ENCODE results near the gene CNNM3.
A peak's percentile ranks its signal among the peaks of the same experiment; 100 is the strongest.

Gene CNNM3

DNA sequence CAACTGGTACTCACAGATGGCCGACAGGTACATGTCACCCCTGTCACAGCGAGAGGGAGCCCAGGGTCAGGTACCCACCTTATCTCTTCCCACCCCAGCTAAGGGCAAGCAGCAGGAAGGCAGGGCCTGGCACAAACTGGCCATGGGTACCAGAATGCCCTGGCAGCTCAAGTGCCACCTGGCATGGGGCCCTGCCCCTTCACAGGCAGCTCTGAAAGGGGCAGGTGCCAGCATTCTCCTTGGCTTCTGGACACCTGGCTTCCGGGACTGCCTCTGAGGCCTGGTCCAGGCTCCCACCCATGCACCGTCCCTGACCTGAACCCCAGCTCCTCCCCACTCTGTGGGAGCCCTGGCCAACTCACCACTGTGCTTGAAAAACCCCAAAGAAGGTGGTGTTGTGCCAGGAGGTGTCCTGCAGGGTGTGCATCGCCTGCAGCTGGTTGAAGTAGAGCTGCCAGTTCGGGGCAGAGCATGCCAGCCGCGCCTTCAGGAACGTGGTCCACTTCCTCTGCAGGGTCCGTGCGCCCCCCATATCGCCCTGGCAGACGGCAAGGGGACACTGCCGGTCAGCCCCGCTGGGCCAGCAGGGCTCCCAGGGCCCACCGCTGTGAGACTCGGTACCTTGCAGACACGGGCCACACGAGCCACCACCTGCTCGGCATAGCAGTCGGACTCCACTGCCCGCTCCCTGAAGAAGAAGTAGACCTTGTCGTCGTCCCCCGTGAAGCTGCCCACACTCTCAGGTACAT, 48.4 kb downstream of the CNNM3 start:
- H4K8ac ChIP-seq (ENCODE audit: low read depth, low read length) = no peak overlapping the region
- no peak overlapping the region for H3K4me2 ChIP-seq (ENCODE audit: low read length)
- H3K4ac ChIP-seq (ENCODE audit: low read depth, low read length) = no peak overlapping the region
- DNase-seq = no peak
- no peak overlapping the region for H3K27ac ChIP-seq (ENCODE audit: low read depth, low read length)
- H3K23ac ChIP-seq (ENCODE audit: low read length) = no peak overlapping the region
- peaks cover 3% of the 10 kb centered on the region for H3K4me1 ChIP-seq (ENCODE audit: control insufficient read depth, low read depth, low read length)
- no peak overlapping the region for H4K5ac ChIP-seq (ENCODE audit: low read length)
- H2BK15ac ChIP-seq (replicated peaks; ENCODE audit: low read depth) = no peak overlapping the region
- no peak overlapping the region for H2BK5ac ChIP-seq (ENCODE audit: low read length)
- WGBS (ENCODE audit: extremely low coverage, insufficient coverage, low lambda C conversion rate) = no CpG with 5 or more reads among the region's 25 CpGs
- no peak overlapping the region for H3K4me3 ChIP-seq (ENCODE audit: low read length)
- H3K79me2 ChIP-seq (ENCODE audit: control insufficient read depth, insufficient read depth, low read length) = peaks cover 32% of the 10 kb centered on the region
- H3K18ac ChIP-seq (ENCODE audit: low read length) = no peak overlapping the region
- H3K9ac ChIP-seq (ENCODE audit: low read length) = no peak overlapping the region
- H3K79me1 ChIP-seq (ENCODE audit: low read length) = peaks cover 29% of the 10 kb centered on the region
- no peak overlapping the region for H3K56ac ChIP-seq (ENCODE audit: low read length)
- H3K27me3 ChIP-seq (ENCODE audit: insufficient read depth, low read length, poor library complexity) = no peaks in the 10 kb centered on the region
- H2BK120ac ChIP-seq (ENCODE audit: low read depth, low read length) = no peak overlapping the region
- peaks cover 38% of the 10 kb centered on the region for H3K36me3 ChIP-seq (ENCODE audit: control insufficient read depth, insufficient read depth, low read length)
- no peak overlapping the region for H2AK5ac ChIP-seq (ENCODE audit: low read length)

DNA sequence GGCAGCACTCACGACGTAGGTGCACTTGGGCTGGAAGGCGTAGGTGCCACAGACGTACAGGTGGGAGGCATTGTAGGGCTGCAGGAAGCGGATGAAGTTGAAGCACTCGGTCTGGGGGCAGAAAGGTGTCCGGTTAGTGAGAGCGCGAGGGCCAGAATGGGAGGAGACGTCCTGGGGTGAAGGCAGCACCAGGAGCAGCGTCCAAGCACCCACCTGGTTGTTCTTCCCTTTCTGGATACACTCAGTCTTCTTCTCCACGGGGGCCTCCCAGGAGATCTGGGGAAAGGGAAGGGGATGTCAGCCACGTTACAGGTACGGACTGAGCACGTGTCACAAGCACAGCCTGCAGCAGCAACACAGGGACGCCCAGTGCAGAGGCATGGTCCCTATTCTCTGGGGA, 49.6 kb downstream of the CNNM3 start:
- WGBS (ENCODE audit: extremely low coverage, insufficient coverage, low lambda C conversion rate) = no CpG with 5 or more reads among the region's 16 CpGs
- H3K27ac ChIP-seq (ENCODE audit: low read depth, low read length) = no peak overlapping the region

DNA sequence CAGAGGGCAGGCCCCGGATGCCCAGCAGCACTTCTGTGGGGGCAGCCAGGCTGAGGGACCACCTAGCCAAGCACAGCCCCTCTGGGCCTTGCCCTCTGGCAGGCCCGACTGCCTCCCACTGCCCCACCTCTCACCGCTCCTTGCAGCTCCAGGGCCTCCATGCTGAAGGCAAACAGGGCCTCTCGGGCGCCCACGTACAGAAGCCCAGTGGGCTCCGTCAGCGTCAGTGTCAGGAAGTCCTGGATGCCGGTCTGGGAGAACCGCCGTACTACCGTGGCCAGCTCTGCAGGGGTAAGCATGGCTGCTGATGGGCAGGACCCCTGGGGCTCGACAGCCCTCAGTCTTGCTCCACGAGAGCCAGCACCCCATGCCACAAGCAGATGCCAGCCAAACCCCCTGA, 50.1 kb downstream of the CNNM3 start:
- Histone ChIP-seq H2BK5ac (ENCODE audit: low read length) (no peak overlapping the region), H3K79me2 (ENCODE audit: control insufficient read depth, insufficient read depth, low read length) (peaks cover 32% of the 10 kb centered on the region), H3K9ac (ENCODE audit: low read length) (no peak overlapping the region), H3K4me3 (ENCODE audit: low read length) (no peak overlapping the region), H3K4ac (ENCODE audit: low read depth, low read length) (no peak overlapping the region), H2AK5ac (ENCODE audit: low read length) (no peak overlapping the region), H2BK15ac (replicated peaks; ENCODE audit: low read depth) (no peak overlapping the region), H3K36me3 (ENCODE audit: control insufficient read depth, insufficient read depth, low read length) (peaks cover 35% of the 10 kb centered on the region), H4K5ac (ENCODE audit: low read length) (no peak overlapping the region), H3K27ac (ENCODE audit: low read depth, low read length) (no peak overlapping the region), H4K8ac (ENCODE audit: low read depth, low read length) (no peak overlapping the region), H2BK120ac (ENCODE audit: low read depth, low read length) (no peak overlapping the region), H3K23ac (ENCODE audit: low read length) (no peak overlapping the region), H3K79me1 (ENCODE audit: low read length) (peaks cover 29% of the 10 kb centered on the region), H3K4me1 (ENCODE audit: control insufficient read depth, low read depth, low read length) (peaks cover 8% of the 10 kb centered on the region), H3K18ac (ENCODE audit: low read length) (no peak overlapping the region), H3K27me3 (ENCODE audit: insufficient read depth, low read length, poor library complexity) (no peaks in the 10 kb centered on the region), H3K4me2 (ENCODE audit: low read length) (no peak overlapping the region), H3K56ac (ENCODE audit: low read length) (no peak overlapping the region)
- no peak for DNase-seq
- WGBS (ENCODE audit: extremely low coverage, insufficient coverage, low lambda C conversion rate) = no CpG with 5 or more reads among the region's 14 CpGs

More for the DNA sequence above, 49.6 kb downstream of the CNNM3 start:
- Histone ChIP-seq H3K23ac (ENCODE audit: low read length) (no peak overlapping the region), H4K8ac (ENCODE audit: low read depth, low read length) (no peak overlapping the region), H3K4me2 (ENCODE audit: low read length) (no peak overlapping the region), H2BK15ac (replicated peaks; ENCODE audit: low read depth) (no peak overlapping the region), H4K5ac (ENCODE audit: low read length) (no peak overlapping the region), H3K4me1 (ENCODE audit: control insufficient read depth, low read depth, low read length) (peaks cover 6% of the 10 kb centered on the region), H3K27me3 (ENCODE audit: insufficient read depth, low read length, poor library complexity) (no peaks in the 10 kb centered on the region), H3K36me3 (ENCODE audit: control insufficient read depth, insufficient read depth, low read length) (peaks cover 36% of the 10 kb centered on the region), H2BK120ac (ENCODE audit: low read depth, low read length) (no peak overlapping the region), H3K79me1 (ENCODE audit: low read length) (peaks cover 29% of the 10 kb centered on the region), H3K18ac (ENCODE audit: low read length) (no peak overlapping the region), H3K56ac (ENCODE audit: low read length) (no peak overlapping the region), H2BK5ac (ENCODE audit: low read length) (no peak overlapping the region), H3K4me3 (ENCODE audit: low read length) (no peak overlapping the region), H3K79me2 (ENCODE audit: control insufficient read depth, insufficient read depth, low read length) (peaks cover 32% of the 10 kb centered on the region), H3K9ac (ENCODE audit: low read length) (no peak overlapping the region), H3K4ac (ENCODE audit: low read depth, low read length) (no peak overlapping the region), H2AK5ac (ENCODE audit: low read length) (no peak overlapping the region)
- DNase-seq = no peak

DNA sequence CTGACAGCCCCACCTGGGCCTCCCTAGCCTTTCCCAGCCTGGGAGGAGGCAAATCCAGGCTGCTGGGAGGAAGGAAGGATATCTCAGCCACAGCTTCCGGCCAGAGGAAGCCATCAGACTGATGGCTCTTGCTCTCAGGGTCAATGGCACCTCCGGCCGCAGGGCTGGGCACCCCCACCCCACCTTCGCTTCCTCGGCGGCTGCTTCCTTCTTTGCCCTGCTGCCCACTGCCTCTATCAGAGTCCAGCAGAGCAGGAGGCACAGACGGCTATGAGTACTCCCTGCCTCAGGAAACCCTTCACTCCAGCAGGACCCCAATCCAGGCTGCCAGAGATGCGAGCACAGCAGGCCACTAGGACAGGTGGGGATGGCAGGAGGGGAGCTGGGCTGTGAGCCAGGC, 50.5 kb downstream of the CNNM3 start:
- Histone ChIP-seq H3K4me2 (ENCODE audit: low read length) (no peak overlapping the region), H2AK5ac (ENCODE audit: low read length) (no peak overlapping the region), H3K27ac (ENCODE audit: low read depth, low read length) (no peak overlapping the region), H3K18ac (ENCODE audit: low read length) (no peak overlapping the region), H2BK15ac (replicated peaks; ENCODE audit: low read depth) (no peak overlapping the region), H3K36me3 (ENCODE audit: control insufficient read depth, insufficient read depth, low read length) (peaks cover 31% of the 10 kb centered on the region), H3K79me2 (ENCODE audit: control insufficient read depth, insufficient read depth, low read length) (peaks cover 32% of the 10 kb centered on the region), H2BK120ac (ENCODE audit: low read depth, low read length) (no peak overlapping the region), H3K4me1 (ENCODE audit: control insufficient read depth, low read depth, low read length) (peaks cover 8% of the 10 kb centered on the region), H3K4me3 (ENCODE audit: low read length) (no peak overlapping the region), H3K4ac (ENCODE audit: low read depth, low read length) (no peak overlapping the region), H4K5ac (ENCODE audit: low read length) (no peak overlapping the region), H3K27me3 (ENCODE audit: insufficient read depth, low read length, poor library complexity) (no peaks in the 10 kb centered on the region), H3K23ac (ENCODE audit: low read length) (no peak overlapping the region), H3K56ac (ENCODE audit: low read length) (peak overlapping the region; percentile 60), H2BK5ac (ENCODE audit: low read length) (no peak overlapping the region), H3K79me1 (ENCODE audit: low read length) (peaks cover 29% of the 10 kb centered on the region), H3K9ac (ENCODE audit: low read length) (peak overlapping the region; percentile 99), H4K8ac (ENCODE audit: low read depth, low read length) (no peak overlapping the region)
- no CpG with 5 or more reads among the region's 8 CpGs for WGBS (ENCODE audit: extremely low coverage, insufficient coverage, low lambda C conversion rate)
- no peak for DNase-seq

DNA sequence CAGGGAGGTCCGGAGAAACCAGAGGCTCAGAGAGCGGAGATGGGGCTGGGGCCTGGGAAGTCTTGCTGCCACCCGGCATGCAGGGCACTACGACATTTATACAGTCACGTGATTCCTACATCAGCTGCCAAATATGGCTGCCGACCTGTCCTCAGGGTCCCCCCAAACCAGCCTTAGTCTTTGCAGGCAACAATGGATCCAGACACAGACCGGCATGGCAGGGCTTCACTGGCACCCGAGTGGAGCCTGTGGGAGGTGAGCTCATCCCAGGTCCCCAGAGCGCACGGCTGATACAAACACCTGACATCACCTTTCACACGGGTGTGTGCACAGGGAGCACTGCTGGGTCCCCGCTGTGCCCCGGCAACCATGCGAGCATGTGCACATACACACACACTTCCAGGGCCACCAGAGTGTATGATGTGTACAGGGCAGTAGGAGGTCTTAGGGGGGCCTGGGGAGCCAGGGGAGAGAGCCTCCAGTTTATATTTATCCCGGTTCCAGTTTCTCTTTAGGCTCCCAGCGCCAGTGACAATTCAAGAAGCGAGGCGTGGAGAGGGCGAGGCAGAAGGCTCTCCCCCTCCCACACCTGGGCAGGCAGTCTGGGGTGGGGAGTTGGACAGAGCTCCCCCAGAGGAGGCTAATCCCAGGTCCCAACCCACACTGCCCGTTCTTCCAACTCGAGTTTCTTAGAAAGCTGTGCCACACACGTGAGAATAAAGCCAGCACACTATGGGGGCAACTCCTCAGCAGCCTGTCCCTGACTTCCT, 51.1 kb downstream of the CNNM3 start:
- WGBS (ENCODE audit: extremely low coverage, insufficient coverage, low lambda C conversion rate) = no CpG with 5 or more reads among the region's 22 CpGs
- Histone ChIP-seq H3K79me2 (ENCODE audit: control insufficient read depth, insufficient read depth, low read length) (peaks cover 32% of the 10 kb centered on the region), H3K4ac (ENCODE audit: low read depth, low read length) (no peak overlapping the region)

More for the DNA sequence above, 51.1 kb downstream of the CNNM3 start:
- Histone ChIP-seq H3K4me2 (ENCODE audit: low read length) (peak overlapping the region; percentile 95), H3K27ac (ENCODE audit: low read depth, low read length) (no peak overlapping the region), H3K56ac (ENCODE audit: low read length) (peak overlapping the region; percentile 93), H3K23ac (ENCODE audit: low read length) (peak overlapping the region; percentile 98), H2BK5ac (ENCODE audit: low read length) (no peak overlapping the region), H3K79me1 (ENCODE audit: low read length) (peaks cover 27% of the 10 kb centered on the region), H4K5ac (ENCODE audit: low read length) (no peak overlapping the region), H3K9ac (ENCODE audit: low read length) (peak overlapping the region; percentile 99), H3K4me3 (ENCODE audit: low read length) (peak overlapping the region; percentile 91), H3K18ac (ENCODE audit: low read length) (no peak overlapping the region), H2BK15ac (replicated peaks; ENCODE audit: low read depth) (no peak overlapping the region), H3K27me3 (ENCODE audit: insufficient read depth, low read length, poor library complexity) (no peaks in the 10 kb centered on the region), H2AK5ac (ENCODE audit: low read length) (peak overlapping the region; percentile 8), H2BK120ac (ENCODE audit: low read depth, low read length) (no peak overlapping the region), H3K4me1 (ENCODE audit: control insufficient read depth, low read depth, low read length) (peaks cover 8% of the 10 kb centered on the region), H3K36me3 (ENCODE audit: control insufficient read depth, insufficient read depth, low read length) (peaks cover 27% of the 10 kb centered on the region), H4K8ac (ENCODE audit: low read depth, low read length) (no peak overlapping the region)
- no peak for DNase-seq

All from mesendoderm (in vitro differentiated cells).